Neural cell (in vitro differentiated cells): Measurements from ENCODE around the gene COLQ.

ENCODE experiments used
- CTCF ChIP-seq: fragments of 450-650 bp; IDR thresholded peaks from 2 replicates; pipeline ENCODE4 v1.5.1; 2014; ENCODE audit warnings: antibody characterized with exemption, mild to moderate bottlenecking, moderate library complexity; ENCODE audit not compliant: poor library complexity, severe bottlenecking
- EP300 ChIP-seq: fragments of 450-650 bp; conservative IDR thresholded peaks from 2 replicates; pipeline ENCODE4 v1.6.1; 2014; ENCODE audit warnings: antibody characterized with exemption, mild to moderate bottlenecking, moderate library complexity; ENCODE audit not compliant: poor library complexity, severe bottlenecking
- EZH2 ChIP-seq: fragments of 200-600, 300-800 bp; shearing (Covaris generic), sonication (generic); IDR thresholded peaks from 2 replicates; pipeline ENCODE4 v1.6.1; 2014; ENCODE audit warnings: antibody characterized with exemption, low read length, borderline replicate concordance, mild to moderate bottlenecking; ENCODE audit not compliant: insufficient read depth, poor library complexity, severe bottlenecking
- MXI1 ChIP-seq: fragments of 450-650 bp; conservative IDR thresholded peaks from 2 replicates; pipeline ENCODE4 v1.6.1; 2014; ENCODE audit warnings: antibody characterized with exemption, mild to moderate bottlenecking; ENCODE audit not compliant: poor library complexity, severe bottlenecking
- POLR2AphosphoS5 ChIP-seq: IDR thresholded peaks from 2 replicates; pipeline ENCODE4 v1.6.1; 2012
- SMC3 ChIP-seq: fragments of 450-650 bp; conservative IDR thresholded peaks from 2 replicates; pipeline ENCODE4 v1.6.1; 2014; ENCODE audit warnings: antibody characterized with exemption, mild to moderate bottlenecking, moderate library complexity; ENCODE audit not compliant: poor library complexity
- TAF1 ChIP-seq: IDR thresholded peaks from 2 replicates; pipeline ENCODE4 v1.6.1; 2012; ENCODE audit warnings: low read depth

- TF ChIP-seq EP300 (no peak), CTCF (no peak), TAF1 (no peak), EZH2 (no peak), SMC3 (no peak), POLR2AphosphoS5 (no peak), MXI1 (no peak)
These were observed 92.4 kb downstream of the COLQ start for GRCh38 chr3:15429080-15429479.
